Suppressor macrophage treated with lipopolysaccharide for 4 hours (primary cell): ENCODE results near the gene UPB1.
"Not testable (repeated sequence)": the region's sequence is repeated elsewhere in the genome, so short reads cannot be mapped to it uniquely, and the experiment has no call there.

ENCODE experiments used
- DNase-seq: peaks from one replicate; pipeline ENCODE4 v3.0.0-alpha.2; 2020

The UPB1 gene

GRCh38 chr22:24482998-24483397 lies 12.1 kb upstream of the UPB1 start:
- no peak for DNase-seq

GRCh38 chr22:24483976-24484545 lies 11.1 kb upstream of the UPB1 start:
- no peak for DNase-seq

DNA sequence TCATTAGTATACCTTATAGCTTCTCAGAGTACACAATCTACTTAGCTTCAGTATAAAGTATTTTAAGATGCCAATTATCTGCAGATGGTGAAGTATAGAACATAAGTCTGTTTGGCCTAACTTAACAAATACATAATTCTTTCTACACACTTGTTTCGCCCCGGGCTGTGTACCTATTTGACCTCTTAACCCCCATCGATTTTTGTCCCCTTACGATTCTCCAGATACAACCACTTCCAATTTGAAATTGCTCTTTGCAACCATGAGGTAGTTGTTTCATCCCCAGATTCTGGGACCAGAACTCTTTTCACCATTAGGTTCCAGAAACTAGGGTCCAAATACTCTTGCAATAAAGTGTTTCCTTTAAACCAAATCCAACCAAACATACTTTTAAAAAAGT lies 10.0 kb upstream of the UPB1 start:
- no peak for DNase-seq

GRCh38 chr22:24485608-24486007 lies 9.5 kb upstream of the UPB1 start:
- DNase-seq, result no peak

GRCh38 chr22:24486501-24486921 lies 8.6 kb upstream of the UPB1 start:
- DNase-seq, result peak; percentile 68

GRCh38 chr22:24489011-24489410 lies 6.1 kb upstream of the UPB1 start:
- no peak for DNase-seq

DNA sequence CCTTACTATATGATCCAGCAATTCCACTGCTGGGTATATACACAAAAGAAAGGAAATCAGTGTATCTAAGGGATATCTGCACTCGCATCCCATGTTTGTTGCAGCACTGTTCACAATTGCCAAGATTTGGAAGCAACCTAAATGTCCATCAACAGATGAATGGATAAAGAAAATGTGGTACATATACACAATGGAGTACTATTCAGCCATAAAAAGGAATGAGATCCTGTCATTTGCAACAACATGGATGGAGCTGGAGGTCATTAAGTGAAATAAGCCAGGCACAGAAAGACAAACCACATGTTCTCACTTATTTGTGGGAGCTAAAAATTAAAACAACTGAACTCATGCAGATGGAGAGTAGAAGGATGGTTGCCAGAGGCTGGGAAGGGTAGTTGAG lies 5.7 kb upstream of the UPB1 start:
- DNase-seq, result not testable (repeated sequence)

DNA sequence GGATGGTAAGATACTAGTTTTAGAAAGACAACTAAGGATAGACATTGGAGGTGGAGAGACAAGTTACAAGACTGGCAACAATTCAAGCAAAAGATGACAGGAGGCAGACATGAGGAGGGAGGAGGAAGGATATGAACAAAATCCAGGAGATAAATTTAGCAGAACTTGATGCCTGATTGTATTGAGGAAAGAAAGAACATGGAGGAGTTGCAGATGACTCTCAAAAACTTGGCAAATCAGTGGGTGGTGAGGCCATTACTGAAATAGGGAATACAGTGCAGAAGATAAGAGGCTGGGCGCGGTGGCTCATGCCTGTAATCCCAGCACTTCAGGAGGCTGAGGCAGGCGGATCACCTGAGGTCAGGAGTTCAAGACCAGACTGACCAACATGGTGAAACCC lies 2.7 kb upstream of the UPB1 start:
- DNase-seq, result no peak

GRCh38 chr22:24494167-24494527 lies 985 bp upstream of the UPB1 start:
- no peak for DNase-seq

DNA sequence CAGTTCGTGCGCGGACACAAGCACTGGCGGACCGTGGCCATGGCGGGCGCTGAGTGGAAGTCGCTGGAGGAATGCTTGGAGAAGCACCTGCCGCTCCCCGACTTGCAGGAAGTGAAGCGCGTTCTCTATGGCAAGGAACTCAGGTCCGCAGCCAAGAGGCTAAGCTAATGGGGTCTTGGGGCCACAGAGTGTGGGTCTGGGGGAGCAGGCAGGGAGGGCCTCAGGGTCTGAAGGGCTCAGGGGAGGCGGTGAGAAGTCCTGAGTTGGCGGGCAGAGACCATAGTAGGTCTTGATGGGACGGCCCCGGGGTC lies 188 bp downstream of the UPB1 start:
- no peak for DNase-seq

DNA sequence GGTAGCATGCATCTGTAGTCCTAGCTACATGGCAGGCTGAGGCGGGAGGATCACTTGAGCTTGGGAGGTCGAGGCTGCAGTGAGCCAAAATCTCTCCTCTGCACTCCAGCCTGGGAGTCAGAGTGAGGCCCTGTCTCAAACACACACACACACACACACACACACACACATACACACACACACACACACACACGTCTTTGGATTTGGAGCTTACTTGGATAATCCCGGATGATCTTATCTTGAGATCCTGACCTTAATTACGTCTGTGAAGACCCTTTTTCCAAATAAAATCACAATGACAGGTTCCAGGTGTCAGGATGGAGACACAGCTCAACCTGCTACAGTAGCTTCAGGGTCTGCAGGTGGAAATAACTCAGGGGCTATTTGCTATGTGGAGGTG lies 1.1 kb downstream of the UPB1 start:
- DNase-seq, result no peak

DNA sequence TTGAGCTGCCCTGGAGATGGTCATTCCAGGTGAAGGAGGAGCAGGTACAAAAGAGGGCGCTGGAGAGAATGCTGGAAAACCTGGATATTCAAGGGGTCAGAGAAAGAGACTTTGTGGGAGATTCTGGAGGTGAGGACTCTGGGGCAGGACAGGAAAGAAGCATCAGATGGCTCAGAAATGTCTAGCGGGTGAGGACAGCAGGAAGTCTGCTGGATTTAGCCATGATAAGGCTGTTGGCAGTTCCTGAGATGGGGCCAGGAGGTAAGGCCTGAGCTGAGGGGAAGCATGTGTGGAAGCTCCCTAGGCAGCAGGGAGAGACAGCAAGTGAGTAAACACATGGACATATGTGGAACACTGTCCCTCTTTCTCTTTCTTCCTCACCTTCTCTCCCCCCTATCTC lies 1.5 kb downstream of the UPB1 start:
- no peak for DNase-seq

GRCh38 chr22:24497841-24498258 lies 2.7 kb downstream of the UPB1 start:
- no peak for DNase-seq

DNA sequence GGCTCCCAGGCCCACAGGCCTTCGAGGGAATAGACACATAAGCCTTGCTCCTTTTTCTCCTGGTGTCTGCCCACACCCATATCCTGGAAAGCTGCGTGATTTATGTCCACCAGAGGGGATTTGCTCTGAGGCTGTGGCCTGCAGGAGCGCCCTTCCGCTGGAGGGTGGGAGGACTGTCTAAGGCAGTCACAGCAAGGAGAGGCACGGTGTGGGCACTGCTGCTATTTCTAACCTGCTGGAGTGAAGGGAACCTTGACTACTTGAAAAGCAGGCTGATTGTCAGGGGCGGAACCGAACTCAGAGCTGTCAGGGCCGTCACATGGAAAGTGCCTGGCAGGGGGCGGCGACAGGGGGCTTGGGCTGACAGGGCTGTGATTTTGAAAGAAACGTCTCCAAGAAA lies 3.7 kb downstream of the UPB1 start:
- DNase-seq, result no peak

- DNase-seq, result no peak
Measured at GRCh38 chr22:24499706-24500276, 4.7 kb downstream of the UPB1 start.

- no peak for DNase-seq
Measured at GRCh38 chr22:24500277-24500820, 5.2 kb downstream of the UPB1 start.

DNA sequence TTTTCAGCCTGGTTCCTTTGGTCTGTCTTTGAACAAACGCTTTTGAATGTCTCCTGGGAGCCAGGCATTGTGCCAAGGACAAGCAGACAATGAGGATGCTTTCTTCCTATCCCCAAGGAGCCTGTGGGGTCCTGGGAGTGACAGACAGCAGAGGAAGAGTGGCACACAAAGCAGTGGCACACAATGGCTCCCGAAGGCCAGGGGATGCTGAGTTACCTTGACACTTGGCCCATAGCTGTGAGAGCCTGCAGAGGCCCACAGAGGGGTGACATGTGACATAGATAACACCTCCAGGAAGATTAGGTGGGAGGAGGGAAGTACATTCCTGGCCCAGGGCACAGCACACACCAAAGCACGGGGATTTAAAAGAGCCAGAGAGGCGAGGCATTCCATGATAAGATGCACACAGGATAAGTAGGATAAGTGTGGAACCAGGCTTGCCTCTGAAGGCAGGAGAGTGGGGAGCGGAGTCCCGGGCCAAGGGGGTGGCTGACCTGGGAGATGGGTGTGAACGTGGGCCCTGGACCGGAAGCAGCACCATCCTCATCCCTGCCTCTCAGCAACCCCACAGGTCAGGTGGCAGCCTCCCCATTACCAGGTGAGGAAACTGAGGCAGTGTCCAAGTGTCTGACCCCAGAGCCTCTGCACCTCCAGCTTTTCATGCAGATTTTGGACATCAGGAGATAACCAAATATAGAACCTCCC lies 6.3 kb downstream of the UPB1 start:
- DNase-seq, result no peak

DNA sequence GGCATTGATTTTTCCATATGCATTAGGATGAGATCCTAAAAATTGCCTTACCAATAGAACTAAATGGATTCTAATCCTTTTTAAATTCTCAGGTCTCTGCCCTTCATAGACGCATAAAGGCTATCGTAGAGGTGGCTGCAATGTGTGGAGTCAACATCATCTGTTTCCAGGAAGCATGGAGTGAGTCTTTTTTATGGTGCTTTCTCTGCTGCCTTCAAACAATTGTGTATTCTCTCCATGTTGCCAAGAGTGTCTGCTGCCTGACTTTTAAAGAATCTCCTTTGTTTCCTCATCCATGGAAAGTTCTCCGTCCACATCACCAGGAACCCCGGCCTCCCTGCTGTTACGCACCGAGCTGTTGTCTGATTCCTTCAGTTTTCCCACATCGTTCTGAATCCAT lies 6.9 kb downstream of the UPB1 start:
- no peak for DNase-seq

DNA sequence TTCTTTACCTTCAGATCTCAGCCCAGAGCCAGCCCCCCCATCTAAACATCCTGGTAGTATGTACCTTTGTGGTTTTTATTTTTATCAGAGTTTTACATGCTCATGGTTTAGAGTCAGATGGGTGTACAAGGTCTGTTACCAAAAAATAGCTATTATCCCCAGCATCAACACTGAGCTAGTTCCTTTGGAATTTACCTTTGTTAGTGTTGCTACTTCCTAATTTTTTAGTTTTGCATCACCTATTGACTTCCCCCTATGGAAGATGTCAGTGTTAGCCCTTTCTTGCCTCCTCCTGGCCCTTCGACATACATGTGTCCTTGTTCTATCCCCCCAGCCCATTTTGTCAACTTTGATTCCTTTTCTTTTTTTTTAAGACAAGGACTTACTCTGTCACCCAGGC lies 7.4 kb downstream of the UPB1 start:
- no peak for DNase-seq

- DNase-seq, result peak; percentile 95
Measured at GRCh38 chr22:24503137-24503842, 8.2 kb downstream of the UPB1 start.

- DNase-seq, result no peak
Measured at GRCh38 chr22:24503843-24504338, 8.8 kb downstream of the UPB1 start.

- DNase-seq, result peak; percentile 47
Measured at GRCh38 chr22:24504540-24504939, 9.4 kb downstream of the UPB1 start.

- DNase-seq, result peak; percentile 17
Measured at GRCh38 chr22:24504956-24505736, 10.0 kb downstream of the UPB1 start.
